GM12865 (cell line): Measurements from ENCODE around the gene ADAM8.

Source experiments
- DNase-seq: peaks from one replicate; pipeline ENCODE4 v3.0.0; 2010; ENCODE audit warnings: low read depth
- H3K4me3 ChIP-seq: 2 replicates; pipeline ENCODE4 v1.5.1; 2011; ENCODE audit warnings: mild to moderate bottlenecking, low read depth, low read length, control low read depth
- TF ChIP-seq, protein P1 (sequence below): IDR thresholded peaks from 2 replicates; pipeline ENCODE4 v1.5.1; 2011; ENCODE audit warnings: low read length, control low read depth, low read depth, inconsistent platforms; ENCODE audit not compliant: insufficient read depth; ENCODE audit errors: missing control alignments

The ADAM8 gene

DNA sequence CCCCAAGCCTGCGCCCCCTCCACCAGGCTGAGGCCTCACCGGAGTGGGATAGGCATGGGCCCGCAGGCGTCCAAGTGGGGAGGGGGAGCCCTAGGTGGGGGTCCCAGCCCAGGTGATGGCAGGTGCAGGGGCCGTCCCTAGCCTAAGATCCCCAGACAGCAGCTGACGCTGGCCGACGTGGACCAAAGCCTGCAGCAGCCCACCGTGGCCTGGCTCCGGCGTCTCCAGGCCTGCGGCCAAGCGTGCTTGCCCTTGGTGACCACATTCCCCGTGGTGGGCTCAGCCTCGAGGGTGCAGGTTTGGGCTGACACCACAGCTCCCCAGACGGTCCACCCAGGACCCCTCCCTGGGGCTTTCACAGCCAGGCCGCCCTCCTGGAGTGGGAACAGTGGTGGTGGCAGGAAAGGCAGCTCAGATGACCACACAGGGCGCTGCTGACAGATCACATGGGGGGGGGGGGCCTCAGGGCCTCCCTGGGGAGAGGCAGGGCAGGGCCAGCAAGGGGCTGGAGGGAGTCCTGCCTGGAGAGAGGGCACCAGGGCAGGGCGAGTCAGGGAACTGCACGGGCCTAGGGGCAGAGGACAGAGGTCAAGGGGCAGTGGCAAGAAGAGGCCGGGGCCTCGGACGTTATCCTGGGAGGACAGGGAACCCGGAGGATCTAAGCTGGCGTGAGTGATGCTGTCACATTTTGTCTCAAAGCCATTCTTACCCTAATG is 767 bp upstream of the ADAM8 start:
- TF ChIP-seq, protein P1, sequence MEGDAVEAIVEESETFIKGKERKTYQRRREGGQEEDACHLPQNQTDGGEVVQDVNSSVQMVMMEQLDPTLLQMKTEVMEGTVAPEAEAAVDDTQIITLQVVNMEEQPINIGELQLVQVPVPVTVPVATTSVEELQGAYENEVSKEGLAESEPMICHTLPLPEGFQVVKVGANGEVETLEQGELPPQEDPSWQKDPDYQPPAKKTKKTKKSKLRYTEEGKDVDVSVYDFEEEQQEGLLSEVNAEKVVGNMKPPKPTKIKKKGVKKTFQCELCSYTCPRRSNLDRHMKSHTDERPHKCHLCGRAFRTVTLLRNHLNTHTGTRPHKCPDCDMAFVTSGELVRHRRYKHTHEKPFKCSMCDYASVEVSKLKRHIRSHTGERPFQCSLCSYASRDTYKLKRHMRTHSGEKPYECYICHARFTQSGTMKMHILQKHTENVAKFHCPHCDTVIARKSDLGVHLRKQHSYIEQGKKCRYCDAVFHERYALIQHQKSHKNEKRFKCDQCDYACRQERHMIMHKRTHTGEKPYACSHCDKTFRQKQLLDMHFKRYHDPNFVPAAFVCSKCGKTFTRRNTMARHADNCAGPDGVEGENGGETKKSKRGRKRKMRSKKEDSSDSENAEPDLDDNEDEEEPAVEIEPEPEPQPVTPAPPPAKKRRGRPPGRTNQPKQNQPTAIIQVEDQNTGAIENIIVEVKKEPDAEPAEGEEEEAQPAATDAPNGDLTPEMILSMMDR, result no peak
- no peak for DNase-seq
- H3K4me3 ChIP-seq, result no peak overlapping the region

DNA sequence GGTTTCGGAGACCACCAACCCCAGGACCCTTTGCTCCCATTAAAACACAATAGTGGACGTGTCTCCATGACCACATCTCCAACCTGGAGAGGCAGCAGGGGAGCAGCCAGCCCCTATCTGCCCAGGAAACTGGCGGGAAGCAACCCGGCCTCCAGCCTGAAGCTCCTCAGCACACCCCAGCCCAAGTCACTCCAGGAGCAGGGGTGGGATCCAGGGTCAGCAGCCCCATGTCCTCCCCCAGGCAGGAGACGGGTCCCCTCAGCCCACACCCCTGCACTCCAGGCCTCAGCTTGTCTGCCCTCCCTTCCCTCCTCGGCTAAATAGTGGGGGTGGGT is 601 bp downstream of the ADAM8 start:
- DNase-seq, result no peak
- TF ChIP-seq, protein P1, result no peak

DNA sequence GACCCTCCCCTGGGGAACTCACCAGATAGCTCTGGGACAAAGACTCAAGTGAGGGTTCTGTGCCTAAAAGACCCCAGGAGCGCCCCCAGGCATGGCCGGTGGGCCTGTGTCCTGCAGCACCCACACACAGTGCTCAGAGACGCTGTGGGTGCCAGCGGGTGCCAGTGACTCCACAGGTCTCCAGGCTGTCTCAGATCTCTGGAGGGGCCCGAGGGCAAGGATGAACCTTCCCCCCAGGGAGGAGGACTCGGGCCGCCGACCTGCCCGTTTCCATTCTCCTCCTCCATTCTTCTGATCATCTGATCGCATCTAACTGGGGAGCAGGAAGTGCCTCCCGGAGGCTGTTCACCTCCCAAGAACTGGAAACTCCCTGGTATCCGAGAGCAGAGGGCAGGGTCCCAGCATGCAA is 980 bp downstream of the ADAM8 start:
- TF ChIP-seq, protein P1, result peak; percentile 58
- DNase-seq, result peak; percentile 68
- H3K4me3 ChIP-seq, result peak overlapping the region; percentile 89

More for the DNA sequence above, 601 bp downstream of the ADAM8 start:
- peak overlapping the region; percentile 89 for H3K4me3 ChIP-seq

DNA sequence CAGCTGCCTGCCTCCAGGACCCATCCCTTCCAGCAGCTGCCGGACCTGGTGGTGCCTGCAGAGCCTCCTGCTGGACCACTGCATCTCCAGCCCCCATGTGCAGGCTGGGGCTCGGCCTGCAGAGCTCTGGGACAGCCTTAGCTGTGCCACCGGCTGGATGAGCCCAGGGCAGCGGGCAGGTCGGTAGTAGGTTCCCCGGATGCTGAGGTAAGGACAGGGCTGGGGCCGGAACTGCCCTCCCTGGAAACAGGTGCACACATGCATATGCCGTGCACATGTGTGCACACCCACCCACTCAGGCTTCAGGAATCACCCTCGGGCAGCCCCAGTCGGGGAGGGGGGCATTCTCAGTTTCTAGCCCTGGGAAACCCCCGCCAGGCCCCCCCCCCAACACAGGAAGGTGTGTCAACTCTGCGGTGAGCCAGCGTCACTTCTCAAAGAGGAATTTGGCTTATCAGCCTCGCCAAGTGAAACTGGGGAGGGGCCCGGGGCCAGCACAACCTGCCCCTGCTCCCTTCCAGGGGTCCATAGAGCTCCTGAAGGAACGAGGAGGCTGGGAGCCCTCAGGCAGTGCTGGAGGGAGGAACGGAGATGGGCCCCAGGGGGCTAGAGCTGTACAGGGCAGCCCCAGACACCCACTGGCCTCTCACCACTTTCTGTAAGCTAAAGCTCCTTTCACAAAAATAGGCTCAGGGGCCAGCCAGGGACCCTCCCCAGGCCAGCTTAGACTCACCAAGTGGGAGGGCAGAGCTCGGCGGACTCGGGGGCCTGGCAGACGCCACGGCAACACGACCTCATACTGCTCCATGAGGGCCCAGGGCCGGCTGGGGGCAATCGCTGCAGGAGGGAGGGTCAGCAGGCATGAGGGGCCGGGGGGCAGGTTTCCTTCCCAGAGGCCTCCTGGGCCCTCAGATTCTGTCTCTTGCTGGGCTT is 1.7 kb downstream of the ADAM8 start:
- H3K4me3 ChIP-seq, result peak overlapping the region; percentile 89
- DNase-seq, result peak; percentile 92

DNA sequence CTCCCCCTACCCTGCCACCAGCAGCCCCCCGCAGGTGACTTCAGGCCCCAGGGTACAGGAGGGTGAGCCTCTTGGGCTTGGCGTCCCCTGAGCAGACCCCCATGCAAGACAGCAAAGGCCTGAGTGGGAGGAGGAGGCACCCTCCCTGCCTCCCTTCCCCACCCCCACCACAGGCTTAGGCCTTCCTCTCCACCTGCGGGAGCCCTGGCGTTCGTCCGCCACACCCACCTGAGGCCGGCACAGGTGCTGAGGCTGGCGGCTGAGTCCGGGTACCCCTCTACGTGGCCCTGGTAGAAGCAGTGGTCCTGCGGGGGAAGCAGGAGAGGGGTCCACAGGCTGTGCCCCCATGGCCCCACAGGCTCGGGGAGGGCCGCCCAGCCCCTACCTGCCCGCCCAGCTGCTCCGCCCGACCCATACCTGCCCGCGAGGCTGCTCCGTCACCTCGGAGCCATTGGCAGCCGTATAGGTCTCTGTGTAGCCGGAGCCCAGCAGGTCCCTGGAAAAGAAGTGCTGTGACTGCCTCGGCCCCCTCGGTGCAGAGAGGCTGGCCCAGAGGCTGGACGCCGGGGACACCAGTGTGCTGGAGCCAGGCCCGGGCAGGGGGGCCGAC is 3.0 kb downstream of the ADAM8 start:
- DNase-seq, result no peak
- no peak overlapping the region for H3K4me3 ChIP-seq
- TF ChIP-seq, protein P1, result no peak

More for the DNA sequence above, 1.7 kb downstream of the ADAM8 start:
- TF ChIP-seq, protein P1, result no peak

DNA sequence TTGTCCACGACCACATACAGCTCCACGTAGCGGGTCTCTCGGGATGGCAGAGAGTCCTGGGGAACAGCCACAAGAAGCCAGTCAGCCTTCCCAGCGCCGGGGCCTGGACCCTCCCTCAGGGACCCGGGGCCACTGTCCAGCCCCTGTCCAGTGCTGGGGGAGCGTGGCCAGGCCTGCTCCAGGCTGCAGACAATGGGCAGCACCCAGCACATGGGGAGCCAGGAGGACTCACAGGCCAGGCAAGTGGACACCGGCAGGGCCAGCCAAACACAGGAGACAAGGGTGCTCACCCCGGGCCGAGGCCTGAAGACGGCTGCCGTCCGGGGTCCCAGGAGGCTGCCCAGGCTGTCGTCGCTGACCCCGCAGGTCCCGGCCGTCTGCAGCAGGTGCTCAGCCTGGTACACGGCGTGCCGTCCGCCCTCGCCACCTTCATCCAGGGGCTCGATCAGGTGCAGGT is 3.7 kb downstream of the ADAM8 start:
- no peak overlapping the region for H3K4me3 ChIP-seq
- DNase-seq, result no peak
- TF ChIP-seq, protein P1, result no peak
